ENCODE results near the gene ANKRD34A. TPM values are rescaled to one million over a fixed set of nuclear protein-coding genes. Genes with fewer than 3 reads are reported as not detected.

ANKRD34A gene
- total RNA-seq, 1 experiment from 2014 or later = 1.1 TPM

DNA sequence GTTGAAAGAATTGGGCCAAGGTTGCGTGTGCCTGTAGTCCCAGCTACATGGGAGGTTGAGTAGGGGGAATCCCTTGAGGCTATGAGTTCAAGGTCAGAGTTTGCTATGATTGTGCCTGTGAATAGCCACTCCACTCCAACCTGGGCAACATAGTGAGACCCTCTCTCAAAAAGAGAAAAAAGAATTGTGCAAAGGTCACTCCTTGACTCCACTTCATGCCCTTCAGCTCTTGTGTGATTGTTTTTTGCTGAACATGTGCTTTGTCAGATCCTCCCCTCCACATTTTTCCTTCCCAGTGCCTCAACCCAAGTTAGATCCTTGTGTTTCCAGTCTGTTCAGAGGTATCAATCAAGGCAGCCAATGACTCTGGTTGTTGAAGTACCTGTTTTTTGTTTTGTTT, 23.6 kb upstream of the ANKRD34A start:
- no peak for ATAC-seq
- POLR2A ChIA-PET = interaction anchor here (1.3 kb wide), 1 partner anchor 24 kb away, joined by 4 read pairs; the partner anchor contains the start of genes ANKRD34A and POLR3GL
- CTCF ChIA-PET = interaction anchor here (1.6 to 2.2 kb wide), 3 partner anchors 8 to 19 kb away, joined by 4 to 7 read pairs (median 7); no protein-coding TSS in a partner anchor

More for the DNA sequence above, 23.6 kb upstream of the ANKRD34A start:
- Histone ChIP-seq H3K36me3 (ENCODE audit: control insufficient read depth in 1 of 2, insufficient read depth in 2 of 2, low read length in 2 of 2) (no peaks in the 10 kb centered on the region), H3K27ac (ENCODE audit: low read depth, low read length) (no peak overlapping the region), H3K4me1 (ENCODE audit: control insufficient read depth in 1 of 2, insufficient read depth in 2 of 2, low read length in 2 of 2) (peaks cover 18 to 36% of the 10 kb centered on the region in 2 experiments), H3K9me2 (ENCODE audit: insufficient read depth) (no peaks in the 10 kb centered on the region), H4K20me1 (ENCODE audit: insufficient read depth) (no peaks in the 10 kb centered on the region), H3K79me2 (ENCODE audit: insufficient read depth, low read length) (no peaks in the 10 kb centered on the region), H3K4me2 (ENCODE audit: low read length) (no peak overlapping the region), H3K9ac (ENCODE audit: low read length) (no peak overlapping the region), H2AFZ (ENCODE audit: low read depth, low read length, poor library complexity, severe bottlenecking) (no peak overlapping the region), H3K4me3 (replicated peaks in 1 of 2; ENCODE audit: low read depth in 1 of 2, low read length in 2 of 2) (no peak overlapping the region), H3K27me3 (ENCODE audit: insufficient read depth, low read length) (no peaks in the 10 kb centered on the region), H3K9me3 (ENCODE audit: control insufficient read depth in 1 of 2, insufficient read depth in 1 of 2, low read depth in 1 of 2, low read length in 2 of 2) (no peaks in the 10 kb centered on the region)
- no TSS peak for BruUV-seq (replicated peaks)
- TF ChIP-seq SIN3A (IDR thresholded peaks at IDR 0.05; ENCODE audit: low read depth) = no peak
- TF ChIP-seq CBX3 (IDR thresholded peaks at IDR 0.05; ENCODE audit: low read depth) = no peak
- TF ChIP-seq POLR2AphosphoS5 (IDR thresholded peaks at IDR 0.05; ENCODE audit: low read depth, low read length) = no peak
- no peak for TF ChIP-seq EZH2 (IDR thresholded peaks at IDR 0.05)
- no peak for TF ChIP-seq YY1 (IDR thresholded peaks at IDR 0.05; ENCODE audit: extremely low read depth, insufficient replicate concordance, low read depth, low read length)
- no peak for TF ChIP-seq FOSL1 (IDR thresholded peaks at IDR 0.05; ENCODE audit: low read depth)
- TF ChIP-seq ELF1 (IDR thresholded peaks at IDR 0.05; ENCODE audit: borderline replicate concordance, low read depth) = no peak
- no peak for TF ChIP-seq EZH2phosphoT487 (IDR thresholded peaks at IDR 0.05; ENCODE audit: borderline replicate concordance)
- TF ChIP-seq EGR1 (IDR thresholded peaks at IDR 0.05; ENCODE audit: low read depth) = no peak
- TF ChIP-seq, protein P1, sequence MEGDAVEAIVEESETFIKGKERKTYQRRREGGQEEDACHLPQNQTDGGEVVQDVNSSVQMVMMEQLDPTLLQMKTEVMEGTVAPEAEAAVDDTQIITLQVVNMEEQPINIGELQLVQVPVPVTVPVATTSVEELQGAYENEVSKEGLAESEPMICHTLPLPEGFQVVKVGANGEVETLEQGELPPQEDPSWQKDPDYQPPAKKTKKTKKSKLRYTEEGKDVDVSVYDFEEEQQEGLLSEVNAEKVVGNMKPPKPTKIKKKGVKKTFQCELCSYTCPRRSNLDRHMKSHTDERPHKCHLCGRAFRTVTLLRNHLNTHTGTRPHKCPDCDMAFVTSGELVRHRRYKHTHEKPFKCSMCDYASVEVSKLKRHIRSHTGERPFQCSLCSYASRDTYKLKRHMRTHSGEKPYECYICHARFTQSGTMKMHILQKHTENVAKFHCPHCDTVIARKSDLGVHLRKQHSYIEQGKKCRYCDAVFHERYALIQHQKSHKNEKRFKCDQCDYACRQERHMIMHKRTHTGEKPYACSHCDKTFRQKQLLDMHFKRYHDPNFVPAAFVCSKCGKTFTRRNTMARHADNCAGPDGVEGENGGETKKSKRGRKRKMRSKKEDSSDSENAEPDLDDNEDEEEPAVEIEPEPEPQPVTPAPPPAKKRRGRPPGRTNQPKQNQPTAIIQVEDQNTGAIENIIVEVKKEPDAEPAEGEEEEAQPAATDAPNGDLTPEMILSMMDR (IDR thresholded peaks at IDR 0.05 in 2 of 3, conservative IDR thresholded peaks at IDR 0.05 in 1 of 3; ENCODE audit: borderline replicate concordance in 1 of 3, insufficient read depth in 1 of 3, low read depth in 2 of 3, low read length in 2 of 3) = no peak
- TF ChIP-seq, protein P2, sequence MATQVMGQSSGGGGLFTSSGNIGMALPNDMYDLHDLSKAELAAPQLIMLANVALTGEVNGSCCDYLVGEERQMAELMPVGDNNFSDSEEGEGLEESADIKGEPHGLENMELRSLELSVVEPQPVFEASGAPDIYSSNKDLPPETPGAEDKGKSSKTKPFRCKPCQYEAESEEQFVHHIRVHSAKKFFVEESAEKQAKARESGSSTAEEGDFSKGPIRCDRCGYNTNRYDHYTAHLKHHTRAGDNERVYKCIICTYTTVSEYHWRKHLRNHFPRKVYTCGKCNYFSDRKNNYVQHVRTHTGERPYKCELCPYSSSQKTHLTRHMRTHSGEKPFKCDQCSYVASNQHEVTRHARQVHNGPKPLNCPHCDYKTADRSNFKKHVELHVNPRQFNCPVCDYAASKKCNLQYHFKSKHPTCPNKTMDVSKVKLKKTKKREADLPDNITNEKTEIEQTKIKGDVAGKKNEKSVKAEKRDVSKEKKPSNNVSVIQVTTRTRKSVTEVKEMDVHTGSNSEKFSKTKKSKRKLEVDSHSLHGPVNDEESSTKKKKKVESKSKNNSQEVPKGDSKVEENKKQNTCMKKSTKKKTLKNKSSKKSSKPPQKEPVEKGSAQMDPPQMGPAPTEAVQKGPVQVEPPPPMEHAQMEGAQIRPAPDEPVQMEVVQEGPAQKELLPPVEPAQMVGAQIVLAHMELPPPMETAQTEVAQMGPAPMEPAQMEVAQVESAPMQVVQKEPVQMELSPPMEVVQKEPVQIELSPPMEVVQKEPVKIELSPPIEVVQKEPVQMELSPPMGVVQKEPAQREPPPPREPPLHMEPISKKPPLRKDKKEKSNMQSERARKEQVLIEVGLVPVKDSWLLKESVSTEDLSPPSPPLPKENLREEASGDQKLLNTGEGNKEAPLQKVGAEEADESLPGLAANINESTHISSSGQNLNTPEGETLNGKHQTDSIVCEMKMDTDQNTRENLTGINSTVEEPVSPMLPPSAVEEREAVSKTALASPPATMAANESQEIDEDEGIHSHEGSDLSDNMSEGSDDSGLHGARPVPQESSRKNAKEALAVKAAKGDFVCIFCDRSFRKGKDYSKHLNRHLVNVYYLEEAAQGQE (IDR thresholded peaks at IDR 0.05; ENCODE audit: low read depth) = no peak
- TF ChIP-seq, protein P3, sequence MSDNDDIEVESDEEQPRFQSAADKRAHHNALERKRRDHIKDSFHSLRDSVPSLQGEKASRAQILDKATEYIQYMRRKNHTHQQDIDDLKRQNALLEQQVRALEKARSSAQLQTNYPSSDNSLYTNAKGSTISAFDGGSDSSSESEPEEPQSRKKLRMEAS (IDR thresholded peaks at IDR 0.05) = no peak
- no peak for TF ChIP-seq SP1 (IDR thresholded peaks at IDR 0.05; ENCODE audit: low read depth)
- TF ChIP-seq SRF (IDR thresholded peaks at IDR 0.05; ENCODE audit: low read depth) = no peak
- TF ChIP-seq CEBPB (IDR thresholded peaks at IDR 0.05; ENCODE audit: low read depth) = no peak
- TF ChIP-seq JUND (IDR thresholded peaks at IDR 0.05) = no peak
- TF ChIP-seq ZFX (IDR thresholded peaks at IDR 0.05) = no peak
- TF ChIP-seq POLR2A (IDR thresholded peaks at IDR 0.05; ENCODE audit: borderline replicate concordance, extremely low read depth, insufficient read depth, insufficient read length) = no peak
- RAD21 ChIA-PET (ENCODE audit: low non-redundant PET in 1 of 2, low total read pairs in 2 of 2, uncharacterized antibody in 2 of 2, unreplicated experiment in 2 of 2) = no interaction called here
- intact Hi-C loops (cut with micrococcal nuclease) = no loop called here
- no peak for DNase-seq (ENCODE audit: low read depth, low spot score)

All from HCT116 (cell line).